Skin epidermis (tissue), 12 donors: ENCODE results near the gene TRPV4.

Source experiments
- H3K27ac ChIP-seq, 21 experiments: fragments of 200-600 bp; sonication (generic) in 11 of 21; one replicate each; pipeline ENCODE4 v1.5.0; 2020; ENCODE audit warnings: mild to moderate bottlenecking in 3 of 21, inconsistent platforms in 2 of 21, moderate library complexity in 2 of 21
- H3K4me3 ChIP-seq, 7 experiments: fragments of 200-600 bp; sonication (generic) in 2 of 7; one replicate each; pipeline ENCODE4 v1.5.0; 2020; ENCODE audit warnings: inconsistent platforms in 2 of 7, mild to moderate bottlenecking in 2 of 7, moderate library complexity in 1 of 7

The TRPV4 gene

DNA sequence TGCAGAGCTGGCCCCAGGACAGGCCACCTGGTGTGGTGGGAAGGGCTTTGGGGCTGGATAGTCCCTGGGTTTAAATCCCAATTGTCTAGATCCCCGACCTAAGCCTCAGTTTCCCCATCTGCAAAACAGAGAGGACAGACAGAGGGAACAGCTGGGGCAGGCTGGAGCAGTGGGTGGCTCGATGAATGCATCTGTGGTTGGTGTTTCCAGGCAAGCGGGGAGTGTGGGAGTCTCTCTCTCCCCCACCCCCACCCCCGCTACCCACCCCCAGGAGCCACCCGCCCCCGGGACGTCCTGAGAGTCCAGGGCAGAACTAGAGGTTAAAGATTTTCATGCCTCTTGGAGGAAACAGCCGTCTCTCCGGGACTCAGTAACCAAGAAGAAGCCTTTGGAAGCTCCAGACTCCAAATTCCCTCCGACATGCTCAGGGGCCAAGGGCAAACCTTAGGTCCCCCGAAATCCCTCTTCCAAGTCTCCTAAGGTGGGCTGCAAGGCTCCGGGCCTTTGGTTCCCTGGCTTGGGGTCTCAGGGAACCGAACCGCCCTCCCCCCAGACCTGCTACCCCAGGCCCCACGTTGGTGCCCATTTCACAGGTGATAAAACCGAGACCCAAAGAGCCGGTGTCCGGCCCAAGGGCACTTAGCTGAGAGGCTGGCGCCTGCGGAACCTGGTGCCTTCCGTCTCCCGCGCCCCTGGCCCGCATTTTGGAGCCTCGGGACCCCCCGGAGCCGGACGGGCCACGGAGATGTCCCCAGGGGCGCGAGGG lies 474 bp downstream of the TRPV4 start:
- H3K27ac ChIP-seq, result peak overlapping the region in 15 of 21 experiments; percentile 23 to 88 (median 55)

DNA sequence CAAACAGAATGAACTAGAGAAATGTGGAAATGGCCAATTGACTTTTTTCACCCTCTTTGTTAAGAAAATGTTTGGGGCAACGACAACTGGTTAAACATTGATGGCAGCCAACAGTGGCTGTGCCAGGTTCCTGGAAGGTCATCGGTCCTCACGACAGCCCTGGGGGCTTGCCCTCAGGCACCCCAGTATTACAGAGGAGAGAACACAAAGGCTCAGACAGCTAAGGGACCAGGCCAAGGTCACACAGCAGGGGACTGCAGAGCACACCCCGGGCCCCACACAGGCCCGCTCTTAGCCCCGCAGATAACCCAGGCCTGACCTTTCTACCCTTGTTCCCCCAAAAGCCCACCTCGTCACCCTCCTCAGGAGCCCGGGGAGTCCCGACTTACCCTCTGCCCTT lies 1.3 kb downstream of the TRPV4 start:
- Histone ChIP-seq H3K4me3 (peak overlapping the region in 1 of 7 experiments; percentile 56), H3K27ac (peak overlapping the region in 7 of 21 experiments; percentile 6 to 88 (median 31))

More for the DNA sequence above, 474 bp downstream of the TRPV4 start:
- peak overlapping the region; percentile 37 to 56 (median 52) for H3K4me3 ChIP-seq

DNA sequence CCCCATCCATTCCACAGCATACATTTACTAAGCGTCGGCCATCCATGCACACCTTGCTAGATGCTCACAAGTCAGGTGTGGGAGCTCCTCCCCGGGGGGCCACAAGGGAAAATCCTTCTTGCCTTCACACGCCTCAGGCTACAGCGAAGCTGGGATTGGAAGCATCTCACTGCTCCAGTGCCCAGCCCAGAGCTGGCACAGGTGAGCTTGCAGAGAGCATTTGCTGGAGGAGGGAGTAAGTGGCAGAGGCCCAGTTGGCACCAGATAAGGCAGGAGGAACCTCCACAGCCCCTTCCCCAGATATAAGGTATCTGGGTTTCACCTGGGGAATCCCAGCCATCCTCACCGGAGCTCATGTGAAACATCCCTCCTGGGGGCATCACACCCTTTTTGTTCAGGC lies 1.8 kb downstream of the TRPV4 start:
- Histone ChIP-seq H3K27ac (peak overlapping the region in 2 of 21 experiments; percentile 31 to 75), H3K4me3 (no peak overlapping the region)

DNA sequence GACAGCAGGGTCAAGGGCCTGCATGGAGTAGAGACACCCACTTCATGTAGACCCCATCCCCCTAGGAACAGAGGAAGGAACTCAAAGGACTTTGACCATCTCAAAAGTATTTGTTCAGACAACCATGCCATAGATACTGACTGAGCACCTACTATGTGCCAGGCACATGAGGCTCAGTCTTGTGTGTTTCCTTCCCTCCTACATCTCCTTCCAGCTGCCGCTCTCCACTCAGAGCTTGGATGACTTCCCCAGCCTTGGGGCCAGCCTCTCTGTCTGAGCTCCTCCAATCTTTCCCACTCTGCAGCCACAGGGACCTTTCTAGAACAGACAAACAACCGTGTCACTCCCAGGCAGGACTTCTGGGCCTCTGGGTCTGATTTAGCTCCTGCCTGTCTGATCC lies 2.5 kb downstream of the TRPV4 start:
- Histone ChIP-seq H3K4me3 (no peak overlapping the region), H3K27ac (peak overlapping the region in 3 of 21 experiments; percentile 16 to 50 (median 31))

DNA sequence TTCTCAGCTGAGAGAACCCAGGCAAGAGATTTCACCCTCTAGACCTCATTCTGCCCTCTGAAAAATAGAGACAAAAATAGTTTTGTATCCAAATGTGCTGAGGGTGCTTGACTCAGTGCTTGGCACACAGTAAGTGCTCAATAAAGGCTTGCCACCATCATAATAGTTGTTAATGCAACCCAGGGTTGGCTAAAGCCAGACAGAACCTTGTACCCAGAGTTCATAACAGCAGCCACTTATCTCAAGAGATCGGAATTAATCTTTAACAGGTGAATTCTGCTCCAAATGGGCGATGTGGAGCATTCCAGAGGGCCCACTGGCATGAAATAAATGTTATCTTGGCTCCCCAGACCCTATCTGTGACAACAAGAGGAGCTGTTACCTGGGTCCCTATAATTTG lies 2.9 kb downstream of the TRPV4 start:
- H3K27ac ChIP-seq, result peak overlapping the region in 1 of 21 experiments; percentile 16
- H3K4me3 ChIP-seq, result no peak overlapping the region

DNA sequence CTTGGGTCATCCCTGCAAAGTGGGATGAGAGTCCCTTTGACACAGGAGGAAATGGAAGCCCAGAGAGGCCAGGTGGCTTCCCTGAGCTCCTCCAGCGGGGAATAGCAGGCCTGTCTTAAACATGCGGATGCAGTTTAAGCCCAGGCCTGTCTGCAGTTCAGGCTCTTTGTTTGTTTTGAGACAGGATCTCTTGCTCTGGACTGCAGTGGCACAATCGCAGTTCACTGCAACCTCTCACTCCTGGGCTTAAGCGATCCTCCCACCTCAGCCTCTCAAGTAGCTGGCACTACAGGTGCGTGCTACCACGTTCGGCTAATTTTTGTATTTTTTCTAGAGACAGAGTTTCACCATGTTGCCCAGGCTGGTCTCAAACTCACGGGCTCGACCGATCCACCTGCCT lies 3.5 kb downstream of the TRPV4 start:
- H3K27ac ChIP-seq, result no peak overlapping the region
- no peak overlapping the region for H3K4me3 ChIP-seq

DNA sequence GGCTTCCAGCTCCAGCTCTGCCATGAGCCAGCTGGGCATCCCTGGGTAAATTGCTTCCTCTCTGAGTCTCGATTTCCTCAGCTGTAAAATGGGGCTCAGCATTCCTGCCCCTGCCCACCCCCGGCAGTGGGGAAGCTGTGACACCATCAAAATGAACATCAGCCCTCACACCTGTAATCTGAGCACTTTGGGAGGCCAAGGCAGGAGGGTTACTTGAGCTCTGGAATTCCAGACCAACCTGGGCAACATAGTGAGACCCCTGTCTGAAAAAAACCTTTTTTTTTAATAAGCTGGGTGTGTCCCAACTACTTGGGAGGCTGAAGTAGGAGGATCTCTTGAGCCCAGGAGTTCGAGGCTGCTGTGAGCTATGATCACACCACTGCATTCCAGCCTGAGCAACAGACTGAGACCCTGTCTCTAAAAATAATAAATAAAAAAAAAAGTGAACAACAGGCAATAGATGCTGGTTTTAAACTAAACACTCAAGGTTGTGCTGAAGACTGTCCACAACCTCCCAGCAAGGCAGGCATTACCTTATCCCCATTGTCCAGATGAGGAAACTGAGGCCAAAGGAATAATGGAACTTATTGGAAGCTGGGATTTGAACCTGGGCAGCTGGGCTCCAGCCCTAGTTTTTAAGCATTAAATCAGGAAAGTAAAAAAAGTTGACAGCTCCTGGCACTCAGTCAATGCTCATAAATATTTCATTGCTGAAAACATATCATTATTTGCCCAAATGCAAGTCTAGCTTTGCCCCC lies 4.3 kb downstream of the TRPV4 start:
- Histone ChIP-seq H3K27ac (peak overlapping the region in 6 of 21 experiments; percentile 7 to 50 (median 25)), H3K4me3 (no peak overlapping the region)

DNA sequence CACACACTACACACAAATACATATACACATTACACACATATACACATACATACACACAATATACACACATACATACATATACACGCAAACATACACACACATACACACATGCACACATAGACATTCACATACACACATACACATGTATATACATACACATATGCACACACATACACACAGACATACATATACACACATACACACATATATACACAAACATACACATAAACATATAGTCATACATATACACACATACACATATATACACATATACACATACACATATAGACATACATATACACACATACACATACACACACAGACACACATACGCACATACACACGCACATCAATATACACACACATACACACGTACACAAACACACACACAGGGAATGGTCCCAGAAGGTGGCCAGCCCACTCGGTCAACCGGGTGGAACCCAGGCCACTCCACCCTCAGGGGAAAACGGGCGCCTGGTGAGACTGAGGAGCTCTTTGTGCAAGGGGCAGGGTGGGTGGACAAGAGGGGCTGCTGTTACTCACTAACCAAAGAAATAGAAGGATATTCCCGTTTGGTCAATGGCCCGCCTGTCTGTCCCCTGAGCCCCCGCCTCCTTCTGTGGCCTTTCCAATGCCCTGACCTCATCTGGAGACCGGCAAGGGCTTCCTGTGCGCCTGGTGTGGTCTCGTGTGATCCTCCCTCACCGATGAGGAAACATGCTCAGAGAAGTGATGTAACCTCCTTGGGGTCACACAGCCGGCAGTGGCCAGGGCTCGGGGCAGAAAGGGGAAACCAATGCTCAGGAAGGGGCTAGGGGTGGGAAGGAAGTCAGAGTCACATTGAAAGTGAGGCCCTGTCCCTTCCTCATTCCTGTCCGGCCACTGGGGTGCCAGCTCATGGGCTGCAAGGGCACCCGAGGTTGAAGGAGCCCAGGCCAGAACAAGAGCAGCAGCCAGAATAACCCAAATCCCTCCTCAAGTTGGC lies 5.3 kb downstream of the TRPV4 start:
- no peak overlapping the region for H3K4me3 ChIP-seq

DNA sequence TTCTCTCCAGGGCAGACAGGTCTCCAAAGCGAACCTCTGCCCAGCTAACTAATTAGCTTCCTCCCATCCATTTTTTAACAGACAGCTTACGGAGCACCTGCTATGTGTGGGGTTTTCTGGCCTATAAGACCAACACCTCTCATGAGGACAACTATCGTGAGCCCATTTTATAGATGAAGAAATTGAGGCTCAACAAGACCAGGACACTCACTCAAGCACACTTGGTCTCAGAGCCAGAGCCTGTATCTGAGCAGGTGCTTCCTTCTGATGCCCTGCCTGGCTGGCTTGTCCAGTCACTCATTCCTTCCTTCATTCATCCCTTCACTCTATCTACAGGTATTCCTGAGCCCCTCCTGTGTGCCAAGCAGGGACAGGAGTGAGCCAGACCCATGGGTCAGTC lies 6.1 kb downstream of the TRPV4 start:
- no peak overlapping the region for H3K4me3 ChIP-seq
- H3K27ac ChIP-seq, result no peak overlapping the region

More for the DNA sequence above, 5.3 kb downstream of the TRPV4 start:
- H3K27ac ChIP-seq, result peak overlapping the region in 8 of 21 experiments; percentile 7 to 50 (median 25)

DNA sequence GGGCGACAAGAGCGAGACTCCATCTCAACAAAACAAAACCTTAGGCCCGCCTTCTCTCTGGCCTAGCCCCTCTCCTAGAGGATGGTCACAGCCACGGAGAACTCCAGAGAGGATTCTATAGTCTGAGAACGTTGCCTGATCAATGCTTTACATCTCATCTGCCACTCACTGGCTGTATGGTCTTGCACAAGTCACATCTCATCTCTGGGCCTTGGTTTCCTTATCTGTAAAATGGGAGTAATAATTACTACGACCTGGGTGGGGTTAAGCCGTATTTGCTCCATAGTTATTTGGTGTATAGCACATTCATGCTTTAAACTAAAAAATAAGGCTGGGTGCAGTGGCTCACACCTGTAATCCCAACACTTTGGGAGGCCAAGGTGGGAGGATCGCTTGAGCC lies 8.5 kb downstream of the TRPV4 start:
- no peak overlapping the region for H3K4me3 ChIP-seq
- H3K27ac ChIP-seq, result no peak overlapping the region

DNA sequence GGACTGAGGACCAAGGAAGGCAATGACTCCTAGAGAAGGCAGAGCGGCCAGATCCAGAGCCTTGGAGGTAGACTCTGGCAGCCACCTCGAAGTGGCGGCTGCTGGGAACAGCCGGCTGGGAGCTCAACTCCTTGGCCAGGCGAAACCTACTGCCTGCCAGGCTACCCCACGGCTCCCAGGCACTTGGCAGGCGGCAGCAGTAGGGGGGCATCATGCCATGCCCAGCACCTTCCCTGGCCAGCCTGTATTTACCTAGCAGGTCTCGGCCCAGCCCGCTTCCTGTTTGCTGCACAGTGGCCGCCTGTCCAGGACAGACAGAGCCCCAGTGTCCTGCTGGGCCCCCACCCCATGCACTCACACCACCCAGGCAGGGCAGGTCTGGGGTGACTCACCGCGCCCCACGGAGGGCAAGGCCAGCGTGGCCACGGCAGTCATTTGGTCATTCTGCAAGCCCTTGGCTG lies 10.2 kb downstream of the TRPV4 start:
- Histone ChIP-seq H3K27ac (peak overlapping the region in 5 of 21 experiments; percentile 1 to 59 (median 20)), H3K4me3 (no peak overlapping the region)

DNA sequence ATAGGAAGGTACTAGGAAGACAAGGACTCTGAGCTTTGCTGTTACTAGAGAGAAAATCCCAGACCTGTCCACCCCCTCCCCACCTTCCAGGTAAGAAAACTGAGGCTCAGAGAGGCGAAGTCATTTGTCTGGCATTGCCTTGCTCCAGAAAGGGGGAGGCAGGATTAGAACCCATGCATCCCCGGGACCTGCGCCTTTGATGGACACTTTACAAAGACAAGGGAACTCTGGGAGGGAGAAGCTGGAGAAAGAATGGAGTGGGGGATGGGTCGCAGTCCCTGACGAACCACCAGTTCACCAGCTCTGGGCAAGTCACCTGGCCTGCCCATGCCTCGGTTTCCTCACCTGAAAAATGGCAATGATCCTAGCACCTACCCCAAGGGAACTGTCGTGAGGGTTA lies 10.8 kb downstream of the TRPV4 start:
- no peak overlapping the region for H3K4me3 ChIP-seq
- H3K27ac ChIP-seq, result peak overlapping the region in 7 of 21 experiments; percentile 1 to 77 (median 27)

DNA sequence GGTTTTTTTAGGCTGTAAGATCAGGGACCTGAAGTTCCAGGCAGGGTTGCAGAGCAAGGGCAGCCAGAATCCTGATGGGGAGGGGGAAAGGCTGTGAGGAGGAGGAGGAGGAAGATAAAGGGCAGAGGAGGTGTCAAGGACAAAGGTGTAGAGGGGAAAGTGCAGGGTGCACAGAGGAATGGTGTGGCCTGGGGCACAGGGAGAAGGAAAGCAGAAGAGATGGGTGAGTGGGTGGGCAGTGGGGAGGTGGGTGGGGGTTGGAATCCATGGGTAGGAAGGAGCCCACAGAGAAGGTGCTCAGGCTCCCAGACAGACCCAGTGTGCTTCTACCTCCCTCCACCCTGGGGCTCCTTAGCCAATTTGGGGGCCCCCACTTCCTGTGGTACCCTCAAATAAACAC lies 11.2 kb downstream of the TRPV4 start:
- H3K4me3 ChIP-seq, result no peak overlapping the region
- H3K27ac ChIP-seq, result peak overlapping the region in 5 of 21 experiments; percentile 17 to 77 (median 55)

DNA sequence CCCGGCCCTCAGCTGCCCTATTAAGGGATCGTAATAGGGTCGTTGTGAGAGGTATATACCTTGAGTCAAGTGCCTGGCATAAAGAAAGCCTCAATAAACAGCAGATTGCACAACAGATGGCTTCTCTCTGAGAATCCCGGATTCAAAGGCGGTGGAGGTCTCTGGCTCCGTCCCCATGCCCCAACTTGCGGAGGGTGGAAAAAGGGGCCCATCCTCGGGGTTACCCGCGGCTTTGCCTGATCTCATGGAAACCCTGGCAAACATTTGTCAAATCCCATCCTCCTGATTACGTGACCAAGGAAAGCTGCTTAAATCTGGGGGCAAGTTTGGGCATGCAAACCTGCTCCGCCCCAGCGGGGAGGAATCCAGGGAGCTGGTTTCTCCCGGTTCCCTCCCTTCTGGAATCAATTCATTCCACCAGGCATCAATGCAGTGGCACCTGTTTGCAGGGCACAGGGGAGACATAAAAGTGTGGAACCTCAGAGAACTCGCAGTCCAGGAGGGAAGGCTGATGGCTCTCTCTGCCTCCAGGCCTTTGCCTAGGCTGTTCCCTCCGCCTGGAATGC lies 12.3 kb downstream of the TRPV4 start:
- H3K27ac ChIP-seq, result peak overlapping the region in 15 of 21 experiments; percentile 3 to 78 (median 59)
- H3K4me3 ChIP-seq, result no peak overlapping the region

DNA sequence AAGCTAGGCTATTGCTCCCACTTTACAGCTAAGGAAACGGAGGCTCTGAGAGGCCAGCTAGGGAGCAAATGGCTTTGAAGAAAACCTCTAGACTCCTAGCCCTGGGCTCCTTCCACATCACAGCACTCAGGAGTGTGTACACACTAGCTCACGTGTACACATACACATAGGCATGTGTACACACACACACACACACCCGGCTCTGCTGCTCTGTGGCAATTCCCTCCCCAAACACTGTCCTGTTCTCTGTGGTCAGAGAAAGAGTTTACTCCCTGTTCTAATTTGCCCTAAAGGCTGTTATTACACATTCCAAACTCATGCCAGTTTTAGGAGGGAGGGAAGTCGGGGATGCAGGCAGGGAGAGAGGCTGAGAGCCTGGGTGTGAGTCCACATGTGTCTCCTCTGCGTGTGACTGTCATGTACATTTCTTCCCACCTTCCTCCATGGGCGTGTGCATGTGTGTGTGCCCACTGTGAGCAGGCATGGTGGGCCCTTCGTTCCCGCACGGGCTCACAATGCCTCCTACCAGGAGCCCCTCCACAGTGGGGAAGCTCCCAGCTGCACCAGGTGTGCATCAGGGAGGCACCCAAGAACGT lies 14.2 kb downstream of the TRPV4 start:
- peak overlapping the region in 5 of 21 experiments; percentile 13 to 67 (median 32) for H3K27ac ChIP-seq
- no peak overlapping the region for H3K4me3 ChIP-seq

DNA sequence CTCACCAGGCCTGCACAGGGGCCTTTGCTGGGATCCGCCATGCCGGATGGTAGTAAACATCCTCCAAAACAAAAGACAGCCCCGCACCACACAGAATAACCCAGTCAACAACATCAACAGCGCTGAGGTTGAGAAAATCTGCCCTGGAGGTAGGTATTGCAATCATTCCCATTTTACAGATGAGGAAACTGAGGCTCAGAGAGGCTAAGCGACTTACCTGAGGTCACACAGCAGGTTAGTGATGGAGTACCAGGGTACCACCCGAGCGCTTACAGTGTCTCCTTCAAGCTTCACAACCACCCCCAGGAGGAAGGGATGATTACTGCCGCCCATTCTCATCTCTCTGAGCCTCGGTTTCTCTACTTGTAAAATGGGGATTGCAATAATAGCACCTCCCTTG lies 14.9 kb downstream of the TRPV4 start:
- Histone ChIP-seq H3K27ac (no peak overlapping the region), H3K4me3 (no peak overlapping the region)

DNA sequence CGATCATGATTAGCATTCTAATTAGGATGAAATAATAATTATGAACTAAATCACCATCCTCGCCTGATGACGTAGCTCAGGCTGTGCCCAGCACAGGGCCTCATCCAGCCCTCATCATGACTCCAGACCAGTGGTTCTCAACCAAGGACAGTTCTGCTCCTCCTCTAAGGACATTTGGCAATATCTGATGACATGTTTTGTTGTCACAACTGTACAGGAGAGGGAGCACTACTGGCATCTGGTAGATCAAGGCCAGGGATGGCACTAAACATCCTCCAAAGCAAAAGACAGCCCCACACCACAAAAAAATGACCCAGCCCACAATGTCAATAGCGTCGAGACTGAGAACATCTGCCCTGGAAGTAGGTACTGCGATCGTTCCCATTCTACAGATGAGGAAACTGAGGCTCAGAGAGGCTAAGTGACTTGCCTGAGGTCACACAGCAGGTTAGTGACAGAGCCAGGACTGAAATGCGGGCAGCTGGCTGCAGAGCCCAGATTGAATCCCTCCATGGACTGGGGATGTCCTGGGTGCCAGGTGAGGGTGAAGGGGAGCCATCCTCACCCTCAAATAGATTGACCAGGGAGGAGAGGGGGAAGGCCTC lies 15.5 kb downstream of the TRPV4 start:
- Histone ChIP-seq H3K4me3 (no peak overlapping the region), H3K27ac (no peak overlapping the region)

DNA sequence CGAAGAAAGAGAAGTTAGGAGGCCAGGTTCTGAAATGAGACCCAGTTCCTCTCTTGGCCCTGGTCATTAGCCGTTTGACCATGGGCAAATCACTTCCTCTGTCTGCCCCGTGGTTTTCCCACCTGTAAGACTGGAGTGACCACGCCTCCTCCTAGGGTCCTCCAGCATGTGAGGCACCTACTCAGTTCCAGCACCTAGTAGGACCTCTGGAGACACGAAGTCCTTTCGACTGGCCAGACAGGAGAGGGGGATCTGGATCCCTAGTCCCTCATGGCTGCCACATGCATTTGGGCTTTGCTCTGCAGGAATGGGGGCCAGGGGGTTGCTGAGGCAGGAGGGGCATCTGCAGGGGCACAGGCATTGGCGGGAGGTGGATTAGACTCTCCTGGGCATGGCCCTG lies 16.3 kb downstream of the TRPV4 start:
- no peak overlapping the region for H3K4me3 ChIP-seq
- H3K27ac ChIP-seq, result peak overlapping the region in 1 of 21 experiments; percentile 14
